ENCODE measurements around the gene HSD11B1.

- TF ChIP-seq CTCF (IDR thresholded peaks at IDR 0.05; ENCODE audit: insufficient read depth, low read length, poor library complexity, severe bottlenecking) (no peak), EZH2phosphoT487 (conservative IDR thresholded peaks at IDR 0.05; ENCODE audit: low read length) (no peak)
Measured at GRCh38 chr1:209737118-209737505, 32.5 kb downstream of the HSD11B1 start.

Measured in SU-DHL-6 (cell line).